Tibial nerve (tissue), 4 donors: ENCODE data around the gene USP24. TPM values are rescaled to one million over a fixed set of nuclear protein-coding genes. Genes with fewer than 3 reads are reported as not detected.

ENCODE experiments used
- DNase-seq, 2 donors: peaks; one replicate each; pipeline ENCODE4 v3.0.0-alpha.2; 2019; ENCODE audit warnings: low spot score in 2 of 2
- H3K27ac ChIP-seq, 4 donors: fragments of 200-600 bp; sonication (generic) in 3 of 4; one replicate each; pipeline ENCODE4 v1.5.1; 2017 to 2019; ENCODE audit warnings: mild to moderate bottlenecking in 1 of 4
- H3K27me3 ChIP-seq, 2 donors: fragments of 200-600 bp; sonication (generic) in 1 of 2; one replicate each; pipeline versions ENCODE4 v1.5.1 to v1.6.0; 2017 to 2019
- H3K36me3 ChIP-seq, 3 donors: fragments of 200-600 bp; sonication (generic); one replicate each; pipeline ENCODE4 v1.5.1; 2018 to 2019
- H3K4me1 ChIP-seq, 4 donors: fragments of 200-600 bp; sonication (generic) in 3 of 4; one replicate each; pipeline ENCODE4 v1.5.1; 2017 to 2019
- H3K4me3 ChIP-seq, 4 donors: fragments of 200-600 bp; sonication (generic) in 3 of 4; one replicate each; pipeline ENCODE4 v1.5.1; 2017 to 2019; ENCODE audit warnings: mild to moderate bottlenecking in 1 of 4, moderate library complexity in 1 of 4
- H3K9me3 ChIP-seq, 4 donors: fragments of 200-600 bp; sonication (generic) in 3 of 4; one replicate each; pipeline ENCODE4 v1.5.1; 2017 to 2019
- EP300 ChIP-seq, 2 donors: sonication (generic); formaldehyde crosslinking; IDR thresholded peaks; one replicate each; pipeline ENCODE4 v1.6.1; 2017; ENCODE audit warnings: antibody characterized with exemption in 2 of 2, mild to moderate bottlenecking in 1 of 2
- POLR2A ChIP-seq, 2 donors: fragments of 450-650 bp; IDR thresholded peaks; one replicate each; pipeline ENCODE4 v1.6.1; 2017; ENCODE audit warnings: antibody characterized with exemption in 2 of 2, mild to moderate bottlenecking in 2 of 2, moderate library complexity in 2 of 2
- WGBS, 2 donors: methylation state at CpG; one replicate each; pipeline ENCODE4 v1.1.5; 2018; 5-methylcytosine and 5-hydroxymethylcytosine counted together
- total RNA-seq, 4 donors: library from RNA; depleted of rRNA; stranded (reverse); fragments of >200 nt; gene quantifications; one replicate each; pipeline ENCODE4 v1.1.0, GENCODE V29; 2016
- TF ChIP-seq, protein P1 (sequence below), 5 experiments: fragments of 200-600 bp in 3 of 5; fragments of 450-650 bp in 2 of 5; sonication (generic) in 3 of 5; IDR thresholded peaks; one replicate each; pipeline ENCODE4 v1.5.1; 2016 to 2019; ENCODE audit warnings: antibody characterized with exemption in 5 of 5, mild to moderate bottlenecking in 3 of 5, moderate library complexity in 2 of 5

USP24 gene
- total RNA-seq, 4 donors from 2014 or later = 46.8 to 63.8 (median 55.7) TPM

DNA sequence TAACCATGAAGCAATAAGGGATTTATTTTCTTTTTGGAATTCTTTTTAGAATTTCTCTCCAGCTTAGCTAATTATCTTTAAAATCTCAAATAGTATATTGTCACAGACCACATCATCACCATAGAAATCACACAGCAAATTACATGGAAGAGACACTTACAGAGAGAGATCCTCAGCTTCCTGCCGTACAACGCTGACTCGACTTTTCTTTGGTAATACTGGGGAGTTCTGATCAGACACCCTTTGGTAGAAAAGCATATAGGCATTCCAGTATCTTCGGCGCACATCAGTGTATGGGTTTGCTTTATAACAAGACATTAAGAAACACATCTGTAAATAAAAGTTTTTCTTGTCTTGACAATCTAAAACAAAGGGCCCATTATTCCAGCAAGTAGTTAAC lies 120.1 kb downstream of the USP24 start:
- DNase-seq = no peak
- Histone ChIP-seq H3K4me1 (no peaks in the 10 kb centered on the region), H3K27me3 (no peaks in the 10 kb centered on the region), H3K4me3 (no peak overlapping the region), H3K27ac (no peak overlapping the region), H3K9me3 (no peaks in the 10 kb centered on the region), H3K36me3 (peaks cover 0 to 95% (median 15%) of the 10 kb centered on the region in 3 donors)
- TF ChIP-seq POLR2A (IDR thresholded peaks at IDR 0.05) (no peak), EP300 (IDR thresholded peaks at IDR 0.05) (no peak)
- TF ChIP-seq, protein P1, sequence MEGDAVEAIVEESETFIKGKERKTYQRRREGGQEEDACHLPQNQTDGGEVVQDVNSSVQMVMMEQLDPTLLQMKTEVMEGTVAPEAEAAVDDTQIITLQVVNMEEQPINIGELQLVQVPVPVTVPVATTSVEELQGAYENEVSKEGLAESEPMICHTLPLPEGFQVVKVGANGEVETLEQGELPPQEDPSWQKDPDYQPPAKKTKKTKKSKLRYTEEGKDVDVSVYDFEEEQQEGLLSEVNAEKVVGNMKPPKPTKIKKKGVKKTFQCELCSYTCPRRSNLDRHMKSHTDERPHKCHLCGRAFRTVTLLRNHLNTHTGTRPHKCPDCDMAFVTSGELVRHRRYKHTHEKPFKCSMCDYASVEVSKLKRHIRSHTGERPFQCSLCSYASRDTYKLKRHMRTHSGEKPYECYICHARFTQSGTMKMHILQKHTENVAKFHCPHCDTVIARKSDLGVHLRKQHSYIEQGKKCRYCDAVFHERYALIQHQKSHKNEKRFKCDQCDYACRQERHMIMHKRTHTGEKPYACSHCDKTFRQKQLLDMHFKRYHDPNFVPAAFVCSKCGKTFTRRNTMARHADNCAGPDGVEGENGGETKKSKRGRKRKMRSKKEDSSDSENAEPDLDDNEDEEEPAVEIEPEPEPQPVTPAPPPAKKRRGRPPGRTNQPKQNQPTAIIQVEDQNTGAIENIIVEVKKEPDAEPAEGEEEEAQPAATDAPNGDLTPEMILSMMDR (IDR thresholded peaks at IDR 0.05) = no peak
- 74 to 80% methylated on average over 5 of the region's 5 CpGs for WGBS, 2 donors

DNA sequence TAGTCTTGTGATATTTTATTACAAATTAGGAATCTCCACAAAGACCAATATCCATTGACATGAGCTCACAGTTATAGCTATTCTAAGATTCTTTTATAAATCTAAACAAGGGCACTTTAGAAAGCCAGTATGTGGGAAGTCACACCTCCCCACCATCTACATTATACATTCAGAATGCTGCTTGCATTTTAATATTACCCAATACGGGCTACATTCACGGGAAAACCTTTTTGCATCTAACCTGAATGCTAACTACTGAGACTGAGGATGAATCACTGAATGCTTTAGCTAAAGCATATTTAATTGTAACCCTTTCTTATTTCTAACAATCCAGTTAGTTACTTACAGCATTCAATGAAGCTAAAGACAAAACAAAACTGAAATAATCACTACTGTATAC lies 122.7 kb downstream of the USP24 start:
- H3K27me3 ChIP-seq = no peaks in the 10 kb centered on the region
- TF ChIP-seq POLR2A (IDR thresholded peaks at IDR 0.05) (no peak), EP300 (IDR thresholded peaks at IDR 0.05) (no peak)
- TF ChIP-seq, protein P1 (IDR thresholded peaks at IDR 0.05) = no peak
- no peak overlapping the region for H3K4me3 ChIP-seq
- no peak overlapping the region for H3K27ac ChIP-seq
- H3K9me3 ChIP-seq = no peaks in the 10 kb centered on the region
- H3K36me3 ChIP-seq = peaks cover 0 to 95% (median 17%) of the 10 kb centered on the region in 3 donors
- 67% methylated on average over 2 of the region's 2 CpGs for WGBS, 2 donors
- no peaks in the 10 kb centered on the region for H3K4me1 ChIP-seq
- no peak for DNase-seq

DNA sequence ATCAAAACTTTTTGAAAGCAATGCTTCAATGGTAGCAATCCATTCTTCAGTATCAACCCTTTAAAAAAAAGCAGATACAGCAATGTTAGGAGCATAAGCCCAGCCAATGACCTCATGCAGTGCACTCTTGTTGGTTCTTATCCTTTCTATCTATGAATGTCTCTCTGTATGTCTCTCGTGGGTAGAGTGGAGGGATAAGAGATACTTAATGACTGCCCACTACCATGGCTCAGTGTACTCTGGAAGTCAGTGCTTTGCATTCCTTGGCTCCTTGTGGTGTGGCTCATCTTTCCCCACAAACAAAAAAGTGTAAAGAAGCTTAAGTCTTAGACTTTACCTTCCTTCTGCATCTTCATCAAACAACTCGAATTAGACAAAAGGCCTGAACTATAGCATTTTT lies 125.5 kb downstream of the USP24 start:
- H3K36me3 ChIP-seq = peaks cover 0 to 96% (median 17%) of the 10 kb centered on the region in 3 donors
- no peak for DNase-seq
- no peaks in the 10 kb centered on the region for H3K27me3 ChIP-seq
- H3K9me3 ChIP-seq = no peaks in the 10 kb centered on the region
- no peak overlapping the region for H3K27ac ChIP-seq
- TF ChIP-seq, protein P1 (IDR thresholded peaks at IDR 0.05) = no peak
- TF ChIP-seq EP300 (IDR thresholded peaks at IDR 0.05) (no peak), POLR2A (IDR thresholded peaks at IDR 0.05) (no peak)
- 65 to 69% methylated on average over 2 of the region's 2 CpGs for WGBS, 2 donors
- no peaks in the 10 kb centered on the region for H3K4me1 ChIP-seq
- H3K4me3 ChIP-seq = no peak overlapping the region

DNA sequence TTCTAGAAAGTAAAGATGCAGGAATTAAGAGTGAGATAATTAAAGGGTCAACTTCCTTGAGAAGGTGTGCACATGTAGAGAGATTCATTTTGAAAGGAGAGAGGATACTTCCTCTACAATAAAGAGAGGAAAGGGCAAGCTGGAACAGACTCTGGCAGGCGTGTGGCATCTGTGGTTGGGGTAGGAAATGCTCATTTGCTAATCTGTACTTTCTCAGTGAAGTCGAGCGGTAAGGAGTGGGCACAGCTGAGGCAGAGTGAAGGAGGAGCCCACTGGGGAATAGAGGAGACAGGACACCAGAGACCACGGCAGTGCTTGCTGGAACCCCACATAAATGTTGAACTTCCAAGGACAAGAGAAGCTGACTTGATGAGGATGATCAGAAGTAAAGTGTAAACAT lies 126.8 kb downstream of the USP24 start:
- no peak for DNase-seq
- no peaks in the 10 kb centered on the region for H3K4me1 ChIP-seq
- H3K27me3 ChIP-seq = no peaks in the 10 kb centered on the region
- H3K4me3 ChIP-seq = no peak overlapping the region
- H3K36me3 ChIP-seq = peaks cover 0 to 100% (median 30%) of the 10 kb centered on the region in 3 donors
- TF ChIP-seq, protein P1 (IDR thresholded peaks at IDR 0.05) = no peak
- TF ChIP-seq EP300 (IDR thresholded peaks at IDR 0.05) = no peak
- TF ChIP-seq POLR2A (IDR thresholded peaks at IDR 0.05) = no peak
- H3K27ac ChIP-seq = no peak overlapping the region
- WGBS, 2 donors = 80% methylated on average over 4 of the region's 4 CpGs
- no peaks in the 10 kb centered on the region for H3K9me3 ChIP-seq

DNA sequence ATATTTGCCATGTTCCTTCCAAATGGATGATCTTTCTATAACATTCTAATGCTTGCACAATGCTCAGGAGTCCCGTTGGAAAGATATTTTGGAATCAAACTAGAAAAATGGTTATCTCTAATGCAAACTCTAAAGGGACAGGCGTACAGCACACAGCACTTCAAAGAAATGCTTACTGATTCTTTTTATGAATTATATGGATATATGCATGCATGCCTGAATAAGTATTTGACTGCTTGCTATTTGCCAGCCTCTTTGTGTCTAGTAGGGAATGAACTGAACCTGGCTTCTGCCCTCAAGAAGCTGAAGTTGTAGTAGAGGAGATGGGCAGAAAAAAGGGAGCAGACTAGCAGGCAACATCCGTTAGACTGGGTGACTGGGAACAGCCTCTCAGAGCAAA lies 127.7 kb downstream of the USP24 start:
- Histone ChIP-seq H3K4me3 (no peak overlapping the region), H3K27me3 (no peaks in the 10 kb centered on the region), H3K27ac (no peak overlapping the region), H3K4me1 (no peaks in the 10 kb centered on the region), H3K9me3 (no peaks in the 10 kb centered on the region), H3K36me3 (peaks cover 0 to 100% (median 32%) of the 10 kb centered on the region in 3 donors)
- TF ChIP-seq EP300 (IDR thresholded peaks at IDR 0.05) (no peak), POLR2A (IDR thresholded peaks at IDR 0.05) (no peak)
- TF ChIP-seq, protein P1 (IDR thresholded peaks at IDR 0.05) = no peak
- 79 to 85% methylated on average over 3 of the region's 3 CpGs for WGBS, 2 donors
- no peak for DNase-seq
